SK-N-SH (cell line): ENCODE results near the gene WT1. TPM values are rescaled to one million over a fixed set of nuclear protein-coding genes. Genes with fewer than 3 reads are reported as not detected.

Experiments
- CTCF ChIA-PET: fragments of 300-600, 350-600 bp; formaldehyde crosslinking; extraction: SDS; loops from one replicate; lab custom pipeline; 2021; lab: Yijun Ruan, JAX
- POLR2A ChIA-PET: fragments of 350-600 bp; sonication (Branson Sonifier 250); formaldehyde crosslinking; extraction: SDS; loops from one replicate; lab custom pipeline; 2020; ENCODE audit warnings: antibody characterized with exemption, inconsistent platforms; lab: Yijun Ruan, JAX
- DNase-seq: peaks from one replicate; pipeline ENCODE4 v3.0.0; 2012
- H2AFZ ChIP-seq: fragments of 200-600 bp; sonication (generic); 2 replicates; pipeline ENCODE4 v1.8.1; 2016; ENCODE audit warnings: antibody characterized with exemption, mild to moderate bottlenecking, low read depth
- H3F3A ChIP-seq: fragments of 200-600 bp; sonication (generic); replicated peaks from 2 replicates; pipeline ENCODE3; 2016; ENCODE audit warnings: antibody characterized with exemption, mild to moderate bottlenecking; ENCODE audit not compliant: insufficient read depth
- H3K27ac ChIP-seq, 2 experiments: fragments of 200-500 bp in 1 of 2; fragments of 200-600 bp in 1 of 2; sonication (Bioruptor generic) in 1 of 2; sonication (generic), shearing (Covaris generic) in 1 of 2; 2 replicates each; pipeline versions ENCODE4 v1.5.1 to v1.6.1; 2014 to 2016; ENCODE audit warnings: low read depth in 2 of 2, inconsistent platforms in 1 of 2, low read length in 1 of 2, mild to moderate bottlenecking in 1 of 2, mixed read lengths in 1 of 2
- H3K27me3 ChIP-seq: fragments of 200-600 bp; sonication (generic), shearing (Covaris generic); 2 replicates; pipeline ENCODE4 v1.6.1; 2016; ENCODE audit warnings: mixed run types; ENCODE audit not compliant: insufficient read depth
- H3K36me3 ChIP-seq, 2 experiments: fragments of 200-500 bp in 1 of 2; fragments of 200-600 bp in 1 of 2; sonication (Bioruptor generic) in 1 of 2; sonication (generic) in 1 of 2; replicated peaks in 1 of 2; 2 replicates each; pipeline versions ENCODE3 to v1.5.1; 2014 to 2016; ENCODE audit warnings: low read length in 1 of 2, mild to moderate bottlenecking in 1 of 2; ENCODE audit not compliant: insufficient read depth in 2 of 2, control insufficient read depth in 1 of 2
- H3K4me1 ChIP-seq, 2 experiments: fragments of 200-500 bp in 1 of 2; fragments of 200-600 bp in 1 of 2; sonication (Bioruptor generic) in 1 of 2; sonication (generic), shearing (Covaris generic) in 1 of 2; 2 replicates each; pipeline versions ENCODE4 v1.5.1 to v1.6.1; 2014 to 2016; ENCODE audit warnings: low read depth in 1 of 2, low read length in 1 of 2, mixed run types in 1 of 2; ENCODE audit not compliant: insufficient read depth in 2 of 2, control insufficient read depth in 1 of 2
- H3K4me2 ChIP-seq: fragments of 200-600 bp; sonication (generic), shearing (Covaris generic); 2 replicates; pipeline ENCODE4 v1.6.1; 2017; ENCODE audit warnings: mixed run types
- H3K4me3 ChIP-seq, 2 experiments: fragments of 200-500 bp in 1 of 2; fragments of 200-600 bp in 1 of 2; sonication (Bioruptor generic) in 1 of 2; sonication (generic), shearing (Covaris generic) in 1 of 2; 2 replicates each; pipeline versions ENCODE4 v1.5.1 to v1.8.1; 2014 to 2016; ENCODE audit warnings: low read depth in 2 of 2, inconsistent platforms in 1 of 2, low read length in 1 of 2, mild to moderate bottlenecking in 1 of 2, mixed read lengths in 1 of 2, moderate library complexity in 1 of 2
- H3K79me2 ChIP-seq: fragments of 200-600 bp; sonication (generic); 2 replicates; pipeline ENCODE4 v1.8.1; 2017; ENCODE audit warnings: mild to moderate bottlenecking; ENCODE audit not compliant: insufficient read depth
- H3K9ac ChIP-seq: fragments of 200-600 bp; sonication (generic); 2 replicates; pipeline ENCODE4 v1.6.1; 2017; ENCODE audit warnings: mixed run types
- H3K9me2 ChIP-seq: fragments of 200-600 bp; sonication (generic); 2 replicates; pipeline ENCODE4 v1.6.1; 2017; ENCODE audit warnings: mixed run types
- H3K9me3 ChIP-seq: fragments of 200-600 bp; sonication (generic); 2 replicates; pipeline ENCODE4 v1.6.1; 2017; ENCODE audit warnings: mixed run types, mild to moderate bottlenecking, moderate library complexity
- H4K20me1 ChIP-seq: fragments of 200-600 bp; sonication (generic); 2 replicates; pipeline ENCODE4 v1.6.1; 2017; ENCODE audit warnings: mild to moderate bottlenecking, mixed run types; ENCODE audit not compliant: insufficient read depth
- CHD2 ChIP-seq: fragments of 150-350 bp; IDR thresholded peaks from 2 replicates; pipeline ENCODE4 v1.6.1; 2018; ENCODE audit warnings: low read length; ENCODE audit not compliant: partially characterized antibody
- FOXM1 ChIP-seq: IDR thresholded peaks from 2 replicates; pipeline ENCODE4 v1.4.0; 2012; ENCODE audit warnings: low read depth, mild to moderate bottlenecking
- GABPA ChIP-seq: IDR thresholded peaks from 2 replicates; pipeline ENCODE4 v1.4.0; 2012; ENCODE audit warnings: low read depth, mild to moderate bottlenecking
- GATA2 ChIP-seq: sonication (generic); formaldehyde crosslinking; IDR thresholded peaks from 2 replicates; pipeline ENCODE4 v1.5.0; 2020; ENCODE audit warnings: mild to moderate bottlenecking, missing genetic modification reagents
- JUND ChIP-seq: IDR thresholded peaks from 2 replicates; pipeline ENCODE4 v1.4.0; 2012
- MAX ChIP-seq: IDR thresholded peaks from 2 replicates; pipeline ENCODE4 v1.4.0; 2012; ENCODE audit warnings: low read depth
- NFIC ChIP-seq: IDR thresholded peaks from 2 replicates; pipeline ENCODE4 v1.4.0; 2012; ENCODE audit warnings: borderline replicate concordance
- NRF1 ChIP-seq: IDR thresholded peaks from 2 replicates; pipeline ENCODE4 v1.6.1; 2012; ENCODE audit warnings: low read depth, mild to moderate bottlenecking, low read length
- PBX3 ChIP-seq: IDR thresholded peaks from 2 replicates; pipeline ENCODE4; 2012
- POLR2AphosphoS5 ChIP-seq: IDR thresholded peaks from 2 replicates; pipeline ENCODE4 v1.6.1; 2012; ENCODE audit warnings: low read depth, low read length
- RAD21 ChIP-seq: IDR thresholded peaks from 2 replicates; pipeline ENCODE4 v1.6.1; 2012; ENCODE audit warnings: mild to moderate bottlenecking, low read length
- RFX5 ChIP-seq: IDR thresholded peaks from 2 replicates; pipeline ENCODE4 v1.6.1; 2012; ENCODE audit warnings: mild to moderate bottlenecking, improper control_type of control experiment, low read length
- RXRA ChIP-seq: IDR thresholded peaks from 2 replicates; pipeline ENCODE4 v1.4.0; 2012; ENCODE audit warnings: low read depth, mild to moderate bottlenecking, borderline replicate concordance
- TAF1 ChIP-seq: IDR thresholded peaks from 2 replicates; pipeline ENCODE4 v1.6.1; 2012; ENCODE audit warnings: low read depth, mild to moderate bottlenecking, low read length, moderate library complexity, borderline replicate concordance
- TCF12 ChIP-seq: IDR thresholded peaks from 2 replicates; pipeline ENCODE4 v1.4.0; 2012
- TEAD4 ChIP-seq: IDR thresholded peaks from 2 replicates; pipeline ENCODE4 v1.4.0; 2012; ENCODE audit warnings: mild to moderate bottlenecking, borderline replicate concordance; ENCODE audit not compliant: insufficient read depth
- ZBTB33 ChIP-seq: IDR thresholded peaks from 2 replicates; pipeline ENCODE4 v1.4.0; 2012; ENCODE audit warnings: low read depth, borderline replicate concordance
- WGBS: methylation state at CpG from one replicate; pipeline ENCODE4 v1.1.6; 2017; ENCODE audit warnings: low lambda C conversion rate; 5-methylcytosine and 5-hydroxymethylcytosine counted together
- polyA plus RNA-seq, 3 experiments: library from polyadenylated mRNA; depleted of rRNA; stranded (reverse); fragments of >200 nt; gene quantifications; 2 replicates each; pipeline ENCODE4 v1.2.3, GENCODE V29; 2012

Gene WT1
- polyA plus RNA-seq, 1 of the 3 experiments (the other 2 are of a cell fraction) = 0.49 TPM

GRCh38 chr11:32422545-32422944 is 12.8 kb downstream of the WT1 start:
- CTCF ChIA-PET = no interaction called here
- Histone ChIP-seq H3K27me3 (peaks cover 19% of the 10 kb centered on the region), H3K9me2 (no peaks in the 10 kb centered on the region)
- TF ChIP-seq PBX3 (no peak), NRF1 (no peak), RAD21 (no peak), GABPA (no peak), CHD2 (no peak), GATA2 (no peak), RXRA (no peak), NFIC (no peak), ZBTB33 (no peak), POLR2AphosphoS5 (no peak), JUND (no peak), TAF1 (no peak)
- TF ChIP-seq, all 33 proteins: peak for 0
- Histone ChIP-seq H3K4me2 (no peak overlapping the region), H3K4me3 (no peak overlapping the region), H3K9ac (no peak overlapping the region), H2AFZ (no peak overlapping the region), H3K36me3 (no peaks in the 10 kb centered on the region), H3K79me2 (no peaks in the 10 kb centered on the region), H4K20me1 (no peaks in the 10 kb centered on the region), H3K4me1 (peaks cover 4 to 34% of the 10 kb centered on the region in 2 experiments; a peak in 3 of 4 replicates), H3K9me3 (no peaks in the 10 kb centered on the region), H3K27ac (no peak overlapping the region), H3F3A (peaks cover 22% of the 10 kb centered on the region)
- DNase-seq = no peak
- WGBS = 33% methylated on average over 3 of the region's 3 CpGs
- POLR2A ChIA-PET = no interaction called here

- DNase-seq = no peak
- Histone ChIP-seq H3K27ac (no peak overlapping the region), H4K20me1 (no peaks in the 10 kb centered on the region), H3K4me2 (no peak overlapping the region), H3K4me1 (peaks cover 4 to 30% of the 10 kb centered on the region in 2 experiments; a peak in 3 of 4 replicates), H3K36me3 (no peaks in the 10 kb centered on the region), H3K9me2 (no peaks in the 10 kb centered on the region), H3F3A (peaks cover 22% of the 10 kb centered on the region), H3K4me3 (no peak overlapping the region), H2AFZ (no peak overlapping the region), H3K9ac (no peak overlapping the region), H3K27me3 (peaks cover 14% of the 10 kb centered on the region), H3K79me2 (no peaks in the 10 kb centered on the region), H3K9me3 (no peaks in the 10 kb centered on the region)
- ChIA-PET POLR2A (no interaction called here), CTCF (interaction anchor here (0.7 kb wide), 1 partner anchor 11 kb away, joined by 3 read pairs; no protein-coding TSS in a partner anchor)
- 27% methylated on average over 2 of the region's 2 CpGs for WGBS
- TF ChIP-seq TCF12 (no peak), TEAD4 (no peak), RFX5 (no peak), NRF1 (no peak), FOXM1 (no peak), MAX (no peak)
Observed at GRCh38 chr11:32421992-32422391, 13.3 kb downstream of the WT1 start.
